ENCODE results near the gene STIM2.
"Not testable (repeated sequence)": the region's sequence is repeated elsewhere in the genome, so short reads cannot be mapped to it uniquely, and the experiment has no call there.

STIM2 gene

DNA sequence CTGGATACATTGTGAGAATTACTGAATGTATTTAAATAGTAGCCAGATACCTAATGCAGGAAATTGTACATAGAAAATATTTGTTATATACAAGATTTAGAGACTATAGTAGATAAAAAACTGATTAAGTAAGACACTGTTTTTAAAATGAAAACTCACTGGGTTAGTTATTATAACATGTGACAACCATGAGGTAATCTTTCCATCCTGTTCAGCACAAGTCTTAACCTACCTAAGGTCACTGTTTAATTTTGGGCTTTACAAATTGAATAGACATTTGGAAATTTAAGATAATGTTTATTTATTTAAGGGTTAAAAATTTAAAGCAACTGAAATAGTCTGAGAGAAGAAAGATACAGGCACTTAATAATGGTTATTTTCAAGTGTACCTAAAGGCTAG is 102.1 kb downstream of the STIM2 start:
- Histone ChIP-seq H3K27me3 (ENCODE audit: insufficient read depth, low read length) (no peaks in the 10 kb centered on the region), H3K4me1 (ENCODE audit: control insufficient read depth in 1 of 2, insufficient read depth in 2 of 2, low read length in 2 of 2) (no peaks in the 10 kb centered on the region), H2AFZ (ENCODE audit: insufficient read depth, low read length, poor library complexity) (no peak overlapping the region), H2BK5ac (ENCODE audit: low read depth, low read length, poor library complexity) (no peak overlapping the region), H3K4me3 (ENCODE audit: low read depth, low read length) (no peak overlapping the region), H3K27ac (ENCODE audit: low read depth, low read length) (no peak overlapping the region), H3K23ac (ENCODE audit: low read length) (no peak overlapping the region), H3K18ac (ENCODE audit: low read length) (no peak overlapping the region), H3K14ac (ENCODE audit: low read length) (no peak overlapping the region), H3K9ac (ENCODE audit: low read length) (no peak overlapping the region), H2BK12ac (ENCODE audit: low read length) (no peak overlapping the region), H4K91ac (ENCODE audit: low read depth, low read length) (no peak overlapping the region), H2AK5ac (ENCODE audit: low read length) (no peak overlapping the region), H3K36me3 (ENCODE audit: control insufficient read depth in 1 of 2, insufficient read depth in 2 of 2, low read length in 2 of 2) (no peaks in the 10 kb centered on the region), H3K9me3 (ENCODE audit: insufficient read depth, low read depth, low read length) (no peaks in the 10 kb centered on the region), H3K4me2 (ENCODE audit: low read length) (no peak overlapping the region), H4K8ac (ENCODE audit: low read depth, low read length) (no peak overlapping the region), H3K4ac (ENCODE audit: low read depth, low read length) (no peak overlapping the region), H3K79me1 (ENCODE audit: low read length) (no peaks in the 10 kb centered on the region), H3K79me2 (ENCODE audit: control insufficient read depth, insufficient read depth, low read length, poor library complexity) (no peaks in the 10 kb centered on the region), H4K12ac (ENCODE audit: low read depth, low read length) (no peak overlapping the region), H2BK120ac (ENCODE audit: insufficient read depth, low read length, poor library complexity) (no peak overlapping the region)
- no peak for DNase-seq

DNA sequence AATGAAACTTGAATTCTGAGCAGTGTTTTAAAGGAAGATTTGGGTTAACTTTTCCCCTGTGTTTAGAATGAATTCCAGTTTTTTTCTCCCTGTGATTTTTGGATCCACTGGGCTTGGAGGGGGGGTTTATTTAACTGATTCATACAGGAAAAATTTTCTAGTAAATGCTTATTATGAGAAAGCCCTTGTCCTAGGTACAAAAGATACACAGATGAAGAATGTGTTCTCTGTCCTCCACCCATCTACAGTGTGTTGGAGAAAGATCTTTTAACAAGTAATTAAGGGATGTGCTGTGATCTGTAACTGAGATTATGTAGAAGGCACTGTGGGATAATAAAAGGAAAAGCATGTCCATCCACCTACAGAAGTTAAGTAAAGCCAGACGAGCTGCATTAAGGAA is 103.9 kb downstream of the STIM2 start:
- Histone ChIP-seq H3K4me2 (ENCODE audit: low read length) (no peak overlapping the region), H2BK5ac (ENCODE audit: low read depth, low read length, poor library complexity) (no peak overlapping the region), H4K8ac (ENCODE audit: low read depth, low read length) (no peak overlapping the region), H4K91ac (ENCODE audit: low read depth, low read length) (no peak overlapping the region), H3K14ac (ENCODE audit: low read length) (no peak overlapping the region), H4K12ac (ENCODE audit: low read depth, low read length) (no peak overlapping the region), H3K9me3 (ENCODE audit: insufficient read depth, low read depth, low read length) (no peaks in the 10 kb centered on the region), H3K4me1 (ENCODE audit: control insufficient read depth in 1 of 2, insufficient read depth in 2 of 2, low read length in 2 of 2) (no peaks in the 10 kb centered on the region), H2BK120ac (ENCODE audit: insufficient read depth, low read length, poor library complexity) (no peak overlapping the region), H3K9ac (ENCODE audit: low read length) (no peak overlapping the region), H3K4me3 (ENCODE audit: low read depth, low read length) (no peak overlapping the region), H2AFZ (ENCODE audit: insufficient read depth, low read length, poor library complexity) (no peak overlapping the region), H3K27me3 (ENCODE audit: insufficient read depth, low read length) (no peaks in the 10 kb centered on the region), H2AK5ac (ENCODE audit: low read length) (no peak overlapping the region), H3K79me2 (ENCODE audit: control insufficient read depth, insufficient read depth, low read length, poor library complexity) (no peaks in the 10 kb centered on the region), H3K27ac (ENCODE audit: low read depth, low read length) (no peak overlapping the region), H3K18ac (ENCODE audit: low read length) (no peak overlapping the region), H3K23ac (ENCODE audit: low read length) (no peak overlapping the region), H3K79me1 (ENCODE audit: low read length) (no peaks in the 10 kb centered on the region), H3K36me3 (ENCODE audit: control insufficient read depth in 1 of 2, insufficient read depth in 2 of 2, low read length in 2 of 2) (no peaks in the 10 kb centered on the region), H3K4ac (ENCODE audit: low read depth, low read length) (no peak overlapping the region), H2BK12ac (ENCODE audit: low read length) (no peak overlapping the region)
- WGBS (ENCODE audit: extremely low coverage, insufficient coverage, insufficient read length): no CpG with 5 or more reads among the region's 1 CpG
- DNase-seq: no peak

GRCh38 chr4:26964994-26965393 is 104.4 kb downstream of the STIM2 start:
- no CpG with 5 or more reads among the region's 1 CpG for WGBS (ENCODE audit: extremely low coverage, insufficient coverage, insufficient read length)
- Histone ChIP-seq H4K8ac (ENCODE audit: low read depth, low read length) (no peak overlapping the region), H3K27ac (ENCODE audit: low read depth, low read length) (no peak overlapping the region), H3K36me3 (ENCODE audit: control insufficient read depth in 1 of 2, insufficient read depth in 2 of 2, low read length in 2 of 2) (no peaks in the 10 kb centered on the region), H3K18ac (ENCODE audit: low read length) (no peak overlapping the region), H3K14ac (ENCODE audit: low read length) (no peak overlapping the region), H3K9ac (ENCODE audit: low read length) (no peak overlapping the region), H2AK5ac (ENCODE audit: low read length) (no peak overlapping the region), H3K4me2 (ENCODE audit: low read length) (no peak overlapping the region), H4K91ac (ENCODE audit: low read depth, low read length) (no peak overlapping the region), H3K79me2 (ENCODE audit: control insufficient read depth, insufficient read depth, low read length, poor library complexity) (no peaks in the 10 kb centered on the region), H3K79me1 (ENCODE audit: low read length) (no peaks in the 10 kb centered on the region), H3K4me3 (ENCODE audit: low read depth, low read length) (no peak overlapping the region), H3K27me3 (ENCODE audit: insufficient read depth, low read length) (no peaks in the 10 kb centered on the region), H2BK12ac (ENCODE audit: low read length) (no peak overlapping the region), H3K4ac (ENCODE audit: low read depth, low read length) (no peak overlapping the region), H2BK120ac (ENCODE audit: insufficient read depth, low read length, poor library complexity) (no peak overlapping the region), H3K9me3 (ENCODE audit: insufficient read depth, low read depth, low read length) (no peaks in the 10 kb centered on the region), H3K23ac (ENCODE audit: low read length) (no peak overlapping the region), H2AFZ (ENCODE audit: insufficient read depth, low read length, poor library complexity) (no peak overlapping the region), H4K12ac (ENCODE audit: low read depth, low read length) (no peak overlapping the region), H2BK5ac (ENCODE audit: low read depth, low read length, poor library complexity) (no peak overlapping the region), H3K4me1 (ENCODE audit: control insufficient read depth in 1 of 2, insufficient read depth in 2 of 2, low read length in 2 of 2) (no peaks in the 10 kb centered on the region)
- DNase-seq: no peak

- H3K4ac ChIP-seq (ENCODE audit: low read depth, low read length); H3K27ac ChIP-seq (ENCODE audit: low read depth, low read length); DNase-seq; H3K27me3 ChIP-seq (ENCODE audit: insufficient read depth, low read length); H3K4me1 ChIP-seq (ENCODE audit: control insufficient read depth in 1 of 2, insufficient read depth in 2 of 2, low read length in 2 of 2); H3K79me1 ChIP-seq (ENCODE audit: low read length); H2AFZ ChIP-seq (ENCODE audit: insufficient read depth, low read length, poor library complexity); H2AK5ac ChIP-seq (ENCODE audit: low read length); H3K4me2 ChIP-seq (ENCODE audit: low read length); H4K91ac ChIP-seq (ENCODE audit: low read depth, low read length); H2BK5ac ChIP-seq (ENCODE audit: low read depth, low read length, poor library complexity); H3K14ac ChIP-seq (ENCODE audit: low read length); H2BK12ac ChIP-seq (ENCODE audit: low read length); H4K8ac ChIP-seq (ENCODE audit: low read depth, low read length); H2BK120ac ChIP-seq (ENCODE audit: insufficient read depth, low read length, poor library complexity); H3K79me2 ChIP-seq (ENCODE audit: control insufficient read depth, insufficient read depth, low read length, poor library complexity); H3K18ac ChIP-seq (ENCODE audit: low read length); H3K36me3 ChIP-seq (ENCODE audit: control insufficient read depth in 1 of 2, insufficient read depth in 2 of 2, low read length in 2 of 2); H4K12ac ChIP-seq (ENCODE audit: low read depth, low read length); H3K9ac ChIP-seq (ENCODE audit: low read length); H3K9me3 ChIP-seq (ENCODE audit: insufficient read depth, low read depth, low read length); H3K4me3 ChIP-seq (ENCODE audit: low read depth, low read length); H3K23ac ChIP-seq (ENCODE audit: low read length): not testable (repeated sequence)
- no CpG with 5 or more reads among the region's 12 CpGs for WGBS (ENCODE audit: extremely low coverage, insufficient coverage, insufficient read length)
Measured at GRCh38 chr4:26975464-26976181, 115.0 kb downstream of the STIM2 start.
